ENCODE data around the gene SLTM. TPM values are rescaled to one million over a fixed set of nuclear protein-coding genes. Genes with fewer than 3 reads are reported as not detected.
"Not testable (repeated sequence)": the region's sequence is repeated elsewhere in the genome, so short reads cannot be mapped to it uniquely, and the experiment has no call there.

SLTM gene
- polyA plus RNA-seq, 1 donor (not counting 4 experiments of a cell fraction or from before 2014, with no cell fraction given) = 58.9 TPM

- Histone ChIP-seq H3K9ac (ENCODE audit: control insufficient read depth, extremely low read depth, insufficient read depth, low read length) (no peak overlapping the region), H3K27me3 (ENCODE audit: control insufficient read depth, extremely low read depth, insufficient read depth, low read length) (no peaks in the 10 kb centered on the region), H3K36me3 (ENCODE audit: control insufficient read depth in 2 of 2, extremely low read depth in 1 of 2, insufficient read depth in 2 of 2, low read length in 2 of 2) (peaks cover 27 to 54% of the 10 kb centered on the region in 2 experiments), H3K4me3 (ENCODE audit: control insufficient read depth in 2 of 3, extremely low read depth in 1 of 3, insufficient read depth in 2 of 3, low read depth in 1 of 3, low read length in 3 of 3) (no peak overlapping the region), H3K4me1 (ENCODE audit: control insufficient read depth, extremely low read depth, insufficient read depth, low read length) (no peaks in the 10 kb centered on the region), H3K79me2 (ENCODE audit: control insufficient read depth, insufficient read depth, low read length) (no peaks in the 10 kb centered on the region), H3K4me2 (ENCODE audit: control insufficient read depth, extremely low read depth, insufficient read depth, low read depth, low read length) (no peak overlapping the region), H3K9me1 (ENCODE audit: control insufficient read depth, extremely low read depth, insufficient read depth, low read length) (no peaks in the 10 kb centered on the region), H3K27ac (ENCODE audit: control insufficient read depth, insufficient read depth, low read length) (no peak overlapping the region), H4K20me1 (ENCODE audit: control insufficient read depth, extremely low read depth, insufficient read depth, low read length) (no peaks in the 10 kb centered on the region), H3K9me3 (ENCODE audit: control insufficient read depth, low read depth, low read length) (no peaks in the 10 kb centered on the region), H2AFZ (ENCODE audit: control insufficient read depth, low read length) (no peak overlapping the region)
- no peak for TF ChIP-seq CTCF (optimal IDR thresholded peaks at IDR 0.05 in 1 of 3, IDR thresholded peaks at IDR 0.05 in 1 of 3, conservative IDR thresholded peaks at IDR 0.05 in 1 of 3; ENCODE audit: extremely low read depth in 1 of 3, insufficient read depth in 2 of 3, low read length in 3 of 3)
- TF ChIP-seq EZH2 (IDR thresholded peaks at IDR 0.05; ENCODE audit: low read length) = no peak
- DNase-seq (ENCODE audit: low read depth, low spot score) (no peak), FAIRE-seq (no peak)
- dilution Hi-C loops (cut with MboI; ENCODE audit: extremely low pct_ligation_motif_present, low sequenced_read_pairs) = no loop called here
Measured at GRCh38 chr15:58889363-58889762, 44.1 kb downstream of the SLTM start.

- H3K4me2 ChIP-seq (ENCODE audit: control insufficient read depth, extremely low read depth, insufficient read depth, low read depth, low read length) = no peak overlapping the region
- H3K36me3 ChIP-seq (ENCODE audit: control insufficient read depth in 2 of 2, extremely low read depth in 1 of 2, insufficient read depth in 2 of 2, low read length in 2 of 2) = peaks cover 29 to 54% of the 10 kb centered on the region in 2 experiments
- H3K4me1 ChIP-seq (ENCODE audit: control insufficient read depth, extremely low read depth, insufficient read depth, low read length) = no peaks in the 10 kb centered on the region
- H3K9me1 ChIP-seq (ENCODE audit: control insufficient read depth, extremely low read depth, insufficient read depth, low read length) = no peaks in the 10 kb centered on the region
- no peak overlapping the region for H2AFZ ChIP-seq (ENCODE audit: control insufficient read depth, low read length)
- DNase-seq (ENCODE audit: low read depth, low spot score) (no peak), FAIRE-seq (no peak)
- dilution Hi-C loops (cut with MboI; ENCODE audit: extremely low pct_ligation_motif_present, low sequenced_read_pairs) = no loop called here
- peaks cover 2% of the 10 kb centered on the region for H4K20me1 ChIP-seq (ENCODE audit: control insufficient read depth, extremely low read depth, insufficient read depth, low read length)
- no peaks in the 10 kb centered on the region for H3K79me2 ChIP-seq (ENCODE audit: control insufficient read depth, insufficient read depth, low read length)
- no peak overlapping the region for H3K4me3 ChIP-seq (ENCODE audit: control insufficient read depth in 2 of 3, extremely low read depth in 1 of 3, insufficient read depth in 2 of 3, low read depth in 1 of 3, low read length in 3 of 3)
- H3K9ac ChIP-seq (ENCODE audit: control insufficient read depth, extremely low read depth, insufficient read depth, low read length) = no peak overlapping the region
- TF ChIP-seq CTCF (optimal IDR thresholded peaks at IDR 0.05 in 1 of 3, IDR thresholded peaks at IDR 0.05 in 1 of 3, conservative IDR thresholded peaks at IDR 0.05 in 1 of 3; ENCODE audit: extremely low read depth in 1 of 3, insufficient read depth in 2 of 3, low read length in 3 of 3) (no peak), EZH2 (IDR thresholded peaks at IDR 0.05; ENCODE audit: low read length) (no peak)
- H3K27me3 ChIP-seq (ENCODE audit: control insufficient read depth, extremely low read depth, insufficient read depth, low read length) = no peaks in the 10 kb centered on the region
- H3K9me3 ChIP-seq (ENCODE audit: control insufficient read depth, low read depth, low read length) = no peaks in the 10 kb centered on the region
- no peak overlapping the region for H3K27ac ChIP-seq (ENCODE audit: control insufficient read depth, insufficient read depth, low read length)
Measured at GRCh38 chr15:58886921-58887320, 46.6 kb downstream of the SLTM start.

GRCh38 chr15:58883926-58884325 is 49.6 kb downstream of the SLTM start:
- FAIRE-seq; dilution Hi-C loops (cut with MboI; ENCODE audit: extremely low pct_ligation_motif_present, low sequenced_read_pairs); H3K4me2 ChIP-seq (ENCODE audit: control insufficient read depth, extremely low read depth, insufficient read depth, low read depth, low read length); H3K27ac ChIP-seq (ENCODE audit: control insufficient read depth, insufficient read depth, low read length); H2AFZ ChIP-seq (ENCODE audit: control insufficient read depth, low read length); H3K27me3 ChIP-seq (ENCODE audit: control insufficient read depth, extremely low read depth, insufficient read depth, low read length); H3K4me1 ChIP-seq (ENCODE audit: control insufficient read depth, extremely low read depth, insufficient read depth, low read length); H3K9ac ChIP-seq (ENCODE audit: control insufficient read depth, extremely low read depth, insufficient read depth, low read length); H3K9me3 ChIP-seq (ENCODE audit: control insufficient read depth, low read depth, low read length); H3K4me3 ChIP-seq (ENCODE audit: control insufficient read depth in 2 of 3, extremely low read depth in 1 of 3, insufficient read depth in 2 of 3, low read depth in 1 of 3, low read length in 3 of 3); H3K79me2 ChIP-seq (ENCODE audit: control insufficient read depth, insufficient read depth, low read length); DNase-seq (ENCODE audit: low read depth, low spot score); H3K9me1 ChIP-seq (ENCODE audit: control insufficient read depth, extremely low read depth, insufficient read depth, low read length); H4K20me1 ChIP-seq (ENCODE audit: control insufficient read depth, extremely low read depth, insufficient read depth, low read length): not testable (repeated sequence)
- H3K36me3 ChIP-seq (ENCODE audit: control insufficient read depth in 2 of 2, extremely low read depth in 1 of 2, insufficient read depth in 2 of 2, low read length in 2 of 2) = peaks cover 29 to 36% of the 10 kb centered on the region in 2 experiments

All from keratinocyte (primary cell).